Endothelial cell of umbilical vein (primary cell): Measurements from ENCODE around the gene PTDSS2. TPM values are rescaled to one million over a fixed set of nuclear protein-coding genes. Genes with fewer than 3 reads are reported as not detected.

Experiments used
- BruUV-seq: library from RNA; stranded (reverse); fragments of 400-500 nt; replicated peaks from 2 replicates; lab custom pipeline; 2021; lab: Mats Ljungman, UMichigan
- CTCF ChIA-PET: fragments of 300-600, 350-600 bp; sonication (Branson Sonifier 250); formaldehyde crosslinking; loops from one replicate; lab custom pipeline; 2021; ENCODE audit warnings: antibody characterized with exemption, inconsistent platforms; lab: Charles Lee
- POLR2A ChIA-PET: fragments of 300-600, 350-600 bp; sonication (Branson Sonifier 250); formaldehyde crosslinking; loops from one replicate; lab custom pipeline; 2021; ENCODE audit warnings: antibody characterized with exemption, inconsistent platforms; lab: Charles Lee
- DNase-seq: peaks from one replicate; pipeline ENCODE4 v3.0.0-alpha.2; 2011; ENCODE audit warnings: low read depth, low spot score
- FAIRE-seq: peaks from 2 replicates; lab custom pipeline; 2011; peaks lifted over from hg19 to GRCh38; lab: Jason Lieb, UNC
- H2AFZ ChIP-seq: 2 replicates; pipeline ENCODE4 v1.6.0; 2012; ENCODE audit warnings: low read depth, low read length, control low read depth, inconsistent platforms
- H3K27ac ChIP-seq: 2 replicates; pipeline ENCODE4 v1.5.1; 2011; ENCODE audit warnings: low read depth, mild to moderate bottlenecking, control low read depth, low read length, moderate library complexity; ENCODE audit not compliant: insufficient read depth
- H3K27me3 ChIP-seq, 2 experiments: 2 replicates each; pipeline versions ENCODE4 v1.6.0 to v1.6.1; 2011; ENCODE audit warnings: low read length in 2 of 2, mixed read lengths in 1 of 2; ENCODE audit not compliant: control insufficient read depth in 2 of 2, insufficient read depth in 2 of 2
- H3K36me3 ChIP-seq, 2 experiments: 2 replicates in 1 of 2; 3 replicates in 1 of 2; pipeline ENCODE4 v1.5.1; 2011; ENCODE audit warnings: low read length in 2 of 2, mild to moderate bottlenecking in 1 of 2, moderate library complexity in 1 of 2; ENCODE audit not compliant: control insufficient read depth in 2 of 2, insufficient read depth in 2 of 2; ENCODE audit errors: extremely low read depth in 1 of 2
- H3K4me1 ChIP-seq: 3 replicates; pipeline ENCODE4 v1.5.1; 2011; ENCODE audit warnings: mild to moderate bottlenecking, low read length; ENCODE audit not compliant: control insufficient read depth, insufficient read depth; ENCODE audit errors: extremely low read depth
- H3K4me2 ChIP-seq: 2 replicates; pipeline ENCODE4 v1.6.1; 2011; ENCODE audit warnings: low read length, control low read depth, mixed read lengths; ENCODE audit not compliant: insufficient read depth
- H3K4me3 ChIP-seq, 3 experiments: fragments of 200-600 bp in 1 of 3; sonication (generic), shearing (Covaris generic) in 1 of 3; replicated peaks in 1 of 3; 2 replicates each; pipeline ENCODE4 v1.5.1; 2011 to 2016; ENCODE audit warnings: control low read depth in 3 of 3, low read length in 3 of 3, mild to moderate bottlenecking in 2 of 3, inconsistent platforms in 1 of 3, low read depth in 1 of 3, moderate library complexity in 1 of 3; ENCODE audit not compliant: insufficient read depth in 1 of 3
- H3K79me2 ChIP-seq: 2 replicates; pipeline ENCODE4 v1.6.0; 2012; ENCODE audit warnings: low read length, inconsistent platforms; ENCODE audit not compliant: control insufficient read depth, insufficient read depth
- H3K9ac ChIP-seq: replicated peaks from 2 replicates; pipeline ENCODE3; 2011; ENCODE audit warnings: low read length, control low read depth; ENCODE audit not compliant: insufficient read depth; ENCODE audit errors: extremely low read depth
- H3K9me1 ChIP-seq: replicated peaks from 3 replicates; pipeline ENCODE4 v1.6.0; 2011; ENCODE audit warnings: mild to moderate bottlenecking, low read length; ENCODE audit not compliant: control insufficient read depth, insufficient read depth; ENCODE audit errors: extremely low read depth
- H3K9me3 ChIP-seq: replicated peaks from 2 replicates; pipeline ENCODE4 v1.5.1; 2012; ENCODE audit warnings: low read length, inconsistent platforms; ENCODE audit not compliant: control insufficient read depth, insufficient read depth
- H4K20me1 ChIP-seq: replicated peaks from 2 replicates; pipeline ENCODE3; 2011; ENCODE audit warnings: mild to moderate bottlenecking, low read length; ENCODE audit not compliant: control insufficient read depth, insufficient read depth; ENCODE audit errors: extremely low read depth
- EZH2 ChIP-seq: IDR thresholded peaks from 2 replicates; pipeline ENCODE4 v1.6.1; 2012; ENCODE audit warnings: borderline replicate concordance, low read depth, mild to moderate bottlenecking, moderate library complexity, low read length, inconsistent platforms; ENCODE audit not compliant: severe bottlenecking
- FOS ChIP-seq: IDR thresholded peaks from 2 replicates; pipeline ENCODE4 v1.6.1; 2011; ENCODE audit warnings: mild to moderate bottlenecking, low read length, moderate library complexity, borderline replicate concordance; ENCODE audit not compliant: insufficient read depth
- GATA2 ChIP-seq: IDR thresholded peaks from 2 replicates; pipeline ENCODE4 v1.7.0; 2011; ENCODE audit warnings: low read depth, mild to moderate bottlenecking, moderate library complexity, mixed read lengths, low read length; ENCODE audit not compliant: insufficient read length, insufficient read depth
- JUN ChIP-seq: IDR thresholded peaks from 2 replicates; pipeline ENCODE4 v1.6.1; 2011; ENCODE audit warnings: borderline replicate concordance, low read depth; ENCODE audit not compliant: insufficient read length, insufficient read depth
- MAX ChIP-seq: IDR thresholded peaks from 2 replicates; pipeline ENCODE4 v1.6.1; 2011; ENCODE audit not compliant: insufficient read depth, insufficient read length
- MYC ChIP-seq: IDR thresholded peaks from one replicate; pipeline ENCODE4 v1.6.1; 2011; ENCODE audit warnings: mild to moderate bottlenecking, low read depth, low read length
- POLR2A ChIP-seq: IDR thresholded peaks from 2 replicates; pipeline ENCODE4 v1.6.1; 2012; ENCODE audit warnings: low read depth, mild to moderate bottlenecking, control low read depth, low read length
- POLR2AphosphoS5 ChIP-seq: IDR thresholded peaks from 2 replicates; pipeline ENCODE4 v1.6.1; 2012; ENCODE audit warnings: low read depth, mild to moderate bottlenecking, control low read depth, low read length, moderate library complexity; ENCODE audit not compliant: insufficient read depth
- dilution Hi-C: fragments of 300-500 bp; cut with MboI; formaldehyde crosslinking; loops from one replicate; pipeline ENCODE4 v1.15.0; 2019; ENCODE audit warnings: low sequenced_read_pairs; ENCODE audit not compliant: extremely low pct_ligation_motif_present
- intact Hi-C: fragments of 100-400 bp; cut with micrococcal nuclease; formaldehyde crosslinking; loops from one replicate; pipeline ENCODE4 v1.10.0; 2022
- polyA plus RNA-seq, 4 experiments: library from polyadenylated mRNA; depleted of rRNA in 3 of 4; stranded (reverse) in 3 of 4; unstranded in 1 of 4; fragments of >200 nt; gene quantifications; 2 replicates each; pipeline versions ENCODE4 v1.2.1 to v1.2.3, GENCODE V29; 2011 to 2012; ENCODE audit warnings: missing spikeins in 1 of 4
- total RNA-seq: library from RNA; stranded (reverse); gene quantifications from 2 replicates; pipeline ENCODE4 v1.2.3, GENCODE V29; 2021
- TF ChIP-seq, protein P1 (sequence below), 2 donors: IDR thresholded peaks; 1 replicate in 1 of 2; 2 replicates in 1 of 2; pipeline ENCODE4 v1.5.1; 2011; ENCODE audit warnings: low read length in 2 of 2, mild to moderate bottlenecking in 2 of 2, moderate library complexity in 2 of 2, control low read depth in 1 of 2, inconsistent platforms in 1 of 2, low read depth in 1 of 2; ENCODE audit not compliant: insufficient read depth in 1 of 2; ENCODE audit errors: extremely low read depth in 1 of 2

Gene PTDSS2
- total and polyA plus RNA-seq, 2 donors (not counting 3 experiments of a cell fraction or from before 2014, with no cell fraction given): 41.4 to 46.8 TPM

- H3K27me3 ChIP-seq: no peaks in the 10 kb centered on the region
- TF ChIP-seq POLR2A: no peak
- no peak for TF ChIP-seq POLR2AphosphoS5
- no peak for TF ChIP-seq GATA2
- no peak for TF ChIP-seq MYC
- no peak for TF ChIP-seq JUN
- TF ChIP-seq EZH2: no peak
- no peak for TF ChIP-seq MAX
- TF ChIP-seq, protein P1, sequence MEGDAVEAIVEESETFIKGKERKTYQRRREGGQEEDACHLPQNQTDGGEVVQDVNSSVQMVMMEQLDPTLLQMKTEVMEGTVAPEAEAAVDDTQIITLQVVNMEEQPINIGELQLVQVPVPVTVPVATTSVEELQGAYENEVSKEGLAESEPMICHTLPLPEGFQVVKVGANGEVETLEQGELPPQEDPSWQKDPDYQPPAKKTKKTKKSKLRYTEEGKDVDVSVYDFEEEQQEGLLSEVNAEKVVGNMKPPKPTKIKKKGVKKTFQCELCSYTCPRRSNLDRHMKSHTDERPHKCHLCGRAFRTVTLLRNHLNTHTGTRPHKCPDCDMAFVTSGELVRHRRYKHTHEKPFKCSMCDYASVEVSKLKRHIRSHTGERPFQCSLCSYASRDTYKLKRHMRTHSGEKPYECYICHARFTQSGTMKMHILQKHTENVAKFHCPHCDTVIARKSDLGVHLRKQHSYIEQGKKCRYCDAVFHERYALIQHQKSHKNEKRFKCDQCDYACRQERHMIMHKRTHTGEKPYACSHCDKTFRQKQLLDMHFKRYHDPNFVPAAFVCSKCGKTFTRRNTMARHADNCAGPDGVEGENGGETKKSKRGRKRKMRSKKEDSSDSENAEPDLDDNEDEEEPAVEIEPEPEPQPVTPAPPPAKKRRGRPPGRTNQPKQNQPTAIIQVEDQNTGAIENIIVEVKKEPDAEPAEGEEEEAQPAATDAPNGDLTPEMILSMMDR (IDR thresholded peaks at IDR 0.05; ENCODE audit: extremely low read depth in 1 of 2, insufficient read depth in 1 of 2, low read depth in 1 of 2, low read length in 2 of 2): no peak
- TF ChIP-seq FOS: no peak
- H3K79me2 ChIP-seq: peaks cover 4% of the 10 kb centered on the region
- CTCF ChIA-PET: no interaction called here
- H3K36me3 ChIP-seq: peaks cover 2 to 11% of the 10 kb centered on the region in 2 experiments
- no peak overlapping the region for H3K4me3 ChIP-seq
- no peak overlapping the region for H2AFZ ChIP-seq
- no peaks in the 10 kb centered on the region for H3K9me3 ChIP-seq
- POLR2A ChIA-PET: no interaction called here
- no peak overlapping the region for H3K4me2 ChIP-seq
- H3K27ac ChIP-seq: no peak overlapping the region
- no peak overlapping the region for H3K9ac ChIP-seq
- dilution Hi-C loops: no loop called here
- no peak for DNase-seq
- no peak for FAIRE-seq
- BruUV-seq: no TSS peak
- intact Hi-C loops: no loop called here
- no peaks in the 10 kb centered on the region for H3K9me1 ChIP-seq
- H3K4me1 ChIP-seq: no peaks in the 10 kb centered on the region
- H4K20me1 ChIP-seq: no peaks in the 10 kb centered on the region
Measured at GRCh38 chr11:486189-486588, 36.1 kb downstream of the PTDSS2 start.
